PC-3 (cell line): ENCODE measurements around the gene POLR2M. TPM values are rescaled to one million over a fixed set of nuclear protein-coding genes. Genes with fewer than 3 reads are reported as not detected.

ENCODE experiments used
- ATAC-seq: fragments of 200-7000 bp; cut with Tn5 transposase; 2 replicates; pipeline ENCODE4 v1.9.1; 2020; ENCODE audit warnings: mild to moderate bottlenecking, moderate library complexity
- BruUV-seq: library from RNA; stranded (reverse); fragments of 400-500 nt; replicated peaks from 2 replicates; lab custom pipeline; 2021; lab: Mats Ljungman, UMichigan
- CTCF ChIA-PET: fragments of 300-600 bp; sonication (Branson Sonifier 250); formaldehyde crosslinking; loops from one replicate; lab custom pipeline; 2022; ENCODE audit warnings: antibody characterized with exemption; lab: Charles Lee
- POLR2A ChIA-PET: fragments of 300-600 bp; sonication (Branson Sonifier 250); formaldehyde crosslinking; loops from one replicate; lab custom pipeline; 2022; ENCODE audit warnings: antibody characterized with exemption; ENCODE audit not compliant: unreplicated experiment; lab: Charles Lee
- DNase-seq: peaks from one replicate; pipeline ENCODE4 v3.0.0-alpha.2; 2015
- H2AFZ ChIP-seq: fragments of 300-600 bp; sonication (generic); 2 replicates; pipeline ENCODE4 v1.6.0; 2016; ENCODE audit warnings: antibody characterized with exemption, low read length
- H3F3A ChIP-seq: fragments of 300-600 bp; sonication (generic); one replicate; pipeline ENCODE4 v1.6.0; 2017; ENCODE audit warnings: antibody characterized with exemption, low read length, control low read depth, mild to moderate bottlenecking; ENCODE audit not compliant: unreplicated experiment
- H3K27ac ChIP-seq: fragments of 300-600 bp; sonication (generic); 2 replicates; pipeline ENCODE4 v1.5.1; 2016; ENCODE audit warnings: mild to moderate bottlenecking, low read length
- H3K27me3 ChIP-seq: fragments of 300-600 bp; sonication (generic); 2 replicates; pipeline ENCODE4 v1.6.1; 2016; ENCODE audit warnings: low read length, mixed read lengths
- H3K36me3 ChIP-seq: fragments of 300-600 bp; sonication (generic); 2 replicates; pipeline ENCODE4 v1.6.1; 2016; ENCODE audit warnings: low read depth, mixed run types, low read length, mixed read lengths
- H3K4me1 ChIP-seq: fragments of 300-600 bp; sonication (generic); 2 replicates; pipeline ENCODE4 v1.5.1; 2016; ENCODE audit warnings: low read length; ENCODE audit not compliant: insufficient read depth
- H3K4me2 ChIP-seq: fragments of 300-600 bp; sonication (generic); 2 replicates; pipeline ENCODE4 v1.6.0; 2016; ENCODE audit warnings: low read length
- H3K4me3 ChIP-seq: fragments of 300-600 bp; sonication (generic); 2 replicates; pipeline ENCODE4 v1.5.1; 2016; ENCODE audit warnings: mild to moderate bottlenecking, low read length, mixed read lengths
- H3K79me2 ChIP-seq: fragments of 300-600 bp; sonication (generic); 2 replicates; pipeline ENCODE4 v1.6.1; 2017; ENCODE audit warnings: low read length, mixed read lengths
- H3K9ac ChIP-seq: fragments of 300-600 bp; sonication (generic); 2 replicates; pipeline ENCODE4 v1.6.0; 2016; ENCODE audit warnings: mild to moderate bottlenecking, low read length
- H3K9me2 ChIP-seq: fragments of 300-600 bp; sonication (generic); replicated peaks from 2 replicates; pipeline ENCODE4 v1.6.1; 2016; ENCODE audit warnings: mixed run types, low read length, mixed read lengths
- H3K9me3 ChIP-seq: fragments of 300-600 bp; sonication (generic); 2 replicates; pipeline ENCODE4 v1.6.1; 2016; ENCODE audit warnings: low read length, mixed read lengths
- H4K20me1 ChIP-seq: fragments of 300-600 bp; sonication (generic); 2 replicates; pipeline ENCODE4 v1.6.1; 2016; ENCODE audit warnings: low read length, mixed read lengths
- CTCF ChIP-seq: fragments of 300-600 bp; sonication (generic); conservative IDR thresholded peaks from 2 replicates; pipeline ENCODE4 v1.5.1; 2017; ENCODE audit warnings: antibody characterized with exemption, low read depth, mild to moderate bottlenecking, low read length
- EZH2 ChIP-seq: fragments of 300-600 bp; sonication (generic); IDR thresholded peaks from one replicate; pipeline ENCODE4 v1.6.1; 2017; ENCODE audit warnings: antibody characterized with exemption, mild to moderate bottlenecking, low read length; ENCODE audit not compliant: unreplicated experiment
- EZH2phosphoT487 ChIP-seq: fragments of 300-600 bp; sonication (generic); IDR thresholded peaks from 2 replicates; pipeline ENCODE4 v1.6.1; 2018; ENCODE audit warnings: mild to moderate bottlenecking, antibody characterized with exemption, low read length, borderline replicate concordance
- intact Hi-C: fragments of 100-400 bp; cut with micrococcal nuclease; formaldehyde crosslinking; loops from 2 replicates; pipeline ENCODE4 v1.9.0; 2023
- total RNA-seq: library from RNA; depleted of rRNA; stranded (reverse); fragments of >200 nt; gene quantifications from 2 replicates; pipeline ENCODE4 v1.2.3, GENCODE V29; 2014

POLR2M gene
- total RNA-seq, 1 experiment from 2014 or later = 487 TPM

GRCh38 chr15:57680021-57680420 lies 26.5 kb upstream of the POLR2M start:
- peak; percentile 95 for ATAC-seq
- POLR2A ChIA-PET = no interaction called here
- Histone ChIP-seq H2AFZ (no peak overlapping the region), H3K27ac (peak overlapping the region; percentile 49), H3K4me1 (peaks cover 24% of the 10 kb centered on the region), H3K4me3 (no peak overlapping the region), H3K36me3 (no peaks in the 10 kb centered on the region), H3K9me3 (no peaks in the 10 kb centered on the region), H3K9ac (no peak overlapping the region), H3K9me2 (no peaks in the 10 kb centered on the region), H3K79me2 (no peaks in the 10 kb centered on the region), H4K20me1 (no peaks in the 10 kb centered on the region), H3F3A (no peaks in the 10 kb centered on the region), H3K4me2 (peak overlapping the region; percentile 54; the same call in 1 of the 2 replicates), H3K27me3 (no peaks in the 10 kb centered on the region)
- BruUV-seq = no TSS peak
- CTCF ChIA-PET = no interaction called here
- TF ChIP-seq EZH2 = no peak
- intact Hi-C loops = loop anchor here (2.0 kb wide), 1 partner anchor 23 kb away; no protein-coding TSS in a partner anchor
- DNase-seq = peak; percentile 71

GRCh38 chr15:57681011-57681410 lies 25.5 kb upstream of the POLR2M start:
- no peaks in the 10 kb centered on the region for H4K20me1 ChIP-seq
- TF ChIP-seq CTCF (no peak), EZH2 (no peak), EZH2phosphoT487 (no peak)
- H3K9me2 ChIP-seq = no peaks in the 10 kb centered on the region
- H2AFZ ChIP-seq = no peak overlapping the region
- no peak overlapping the region for H3K9ac ChIP-seq
- H3F3A ChIP-seq = no peaks in the 10 kb centered on the region
- BruUV-seq = no TSS peak
- H3K4me3 ChIP-seq = no peak overlapping the region
- ATAC-seq = no peak
- no peaks in the 10 kb centered on the region for H3K9me3 ChIP-seq
- no peak overlapping the region for H3K4me2 ChIP-seq
- DNase-seq = no peak
- H3K27ac ChIP-seq = no peak overlapping the region
- ChIA-PET POLR2A (no interaction called here), CTCF (no interaction called here)
- no peaks in the 10 kb centered on the region for H3K79me2 ChIP-seq
- intact Hi-C loops = loop anchor here (2.0 kb wide), 1 partner anchor 22 kb away; no protein-coding TSS in a partner anchor
- H3K27me3 ChIP-seq = no peaks in the 10 kb centered on the region
- H3K36me3 ChIP-seq = no peaks in the 10 kb centered on the region
- H3K4me1 ChIP-seq = peaks cover 14% of the 10 kb centered on the region

- BruUV-seq = no TSS peak
- no peak overlapping the region for H3K9ac ChIP-seq
- DNase-seq = no peak
These were observed 23.0 kb upstream of the POLR2M start for GRCh38 chr15:57683481-57683880.

More at GRCh38 chr15:57683481-57683880, 23.0 kb upstream of the POLR2M start:
- Histone ChIP-seq H3K4me3 (no peak overlapping the region), H3K4me2 (no peak overlapping the region), H3F3A (no peaks in the 10 kb centered on the region), H2AFZ (no peak overlapping the region), H3K9me2 (no peaks in the 10 kb centered on the region), H3K4me1 (peaks cover 14% of the 10 kb centered on the region), H3K27me3 (no peaks in the 10 kb centered on the region), H3K79me2 (no peaks in the 10 kb centered on the region), H3K9me3 (no peaks in the 10 kb centered on the region), H3K36me3 (no peaks in the 10 kb centered on the region), H4K20me1 (no peaks in the 10 kb centered on the region), H3K27ac (no peak overlapping the region)
- intact Hi-C loops = no loop called here
- CTCF ChIA-PET = no interaction called here
- no peak for ATAC-seq
- TF ChIP-seq EZH2 (no peak), CTCF (no peak), EZH2phosphoT487 (no peak)
- POLR2A ChIA-PET = no interaction called here
